Endothelial cell of umbilical vein (primary cell): ENCODE results near the gene RFWD3. TPM values are rescaled to one million over a fixed set of nuclear protein-coding genes. Genes with fewer than 3 reads are reported as not detected.

Experiments used
- BruUV-seq: library from RNA; stranded (reverse); fragments of 400-500 nt; replicated peaks from 2 replicates; lab custom pipeline; 2021; lab: Mats Ljungman, UMichigan
- CTCF ChIA-PET: fragments of 300-600, 350-600 bp; sonication (Branson Sonifier 250); formaldehyde crosslinking; loops from one replicate; lab custom pipeline; 2021; ENCODE audit warnings: antibody characterized with exemption, inconsistent platforms; lab: Charles Lee
- POLR2A ChIA-PET: fragments of 300-600, 350-600 bp; sonication (Branson Sonifier 250); formaldehyde crosslinking; loops from one replicate; lab custom pipeline; 2021; ENCODE audit warnings: antibody characterized with exemption, inconsistent platforms; lab: Charles Lee
- DNase-seq: peaks from one replicate; pipeline ENCODE4 v3.0.0-alpha.2; 2011; ENCODE audit warnings: low read depth, low spot score
- FAIRE-seq: peaks from 2 replicates; lab custom pipeline; 2011; peaks lifted over from hg19 to GRCh38; lab: Jason Lieb, UNC
- H2AFZ ChIP-seq: 2 replicates; pipeline ENCODE4 v1.6.0; 2012; ENCODE audit warnings: low read depth, low read length, control low read depth, inconsistent platforms
- H3K27ac ChIP-seq: 2 replicates; pipeline ENCODE4 v1.5.1; 2011; ENCODE audit warnings: low read depth, mild to moderate bottlenecking, control low read depth, low read length, moderate library complexity; ENCODE audit not compliant: insufficient read depth
- H3K27me3 ChIP-seq, 2 experiments: 2 replicates each; pipeline versions ENCODE4 v1.6.0 to v1.6.1; 2011; ENCODE audit warnings: low read length in 2 of 2, mixed read lengths in 1 of 2; ENCODE audit not compliant: control insufficient read depth in 2 of 2, insufficient read depth in 2 of 2
- H3K36me3 ChIP-seq, 2 experiments: 2 replicates in 1 of 2; 3 replicates in 1 of 2; pipeline ENCODE4 v1.5.1; 2011; ENCODE audit warnings: low read length in 2 of 2, mild to moderate bottlenecking in 1 of 2, moderate library complexity in 1 of 2; ENCODE audit not compliant: control insufficient read depth in 2 of 2, insufficient read depth in 2 of 2; ENCODE audit errors: extremely low read depth in 1 of 2
- H3K4me1 ChIP-seq: 3 replicates; pipeline ENCODE4 v1.5.1; 2011; ENCODE audit warnings: mild to moderate bottlenecking, low read length; ENCODE audit not compliant: control insufficient read depth, insufficient read depth; ENCODE audit errors: extremely low read depth
- H3K4me2 ChIP-seq: 2 replicates; pipeline ENCODE4 v1.6.1; 2011; ENCODE audit warnings: low read length, control low read depth, mixed read lengths; ENCODE audit not compliant: insufficient read depth
- H3K4me3 ChIP-seq, 3 experiments: fragments of 200-600 bp in 1 of 3; sonication (generic), shearing (Covaris generic) in 1 of 3; replicated peaks in 1 of 3; 2 replicates each; pipeline ENCODE4 v1.5.1; 2011 to 2016; ENCODE audit warnings: control low read depth in 3 of 3, low read length in 3 of 3, mild to moderate bottlenecking in 2 of 3, inconsistent platforms in 1 of 3, low read depth in 1 of 3, moderate library complexity in 1 of 3; ENCODE audit not compliant: insufficient read depth in 1 of 3
- H3K79me2 ChIP-seq: 2 replicates; pipeline ENCODE4 v1.6.0; 2012; ENCODE audit warnings: low read length, inconsistent platforms; ENCODE audit not compliant: control insufficient read depth, insufficient read depth
- H3K9ac ChIP-seq: replicated peaks from 2 replicates; pipeline ENCODE3; 2011; ENCODE audit warnings: low read length, control low read depth; ENCODE audit not compliant: insufficient read depth; ENCODE audit errors: extremely low read depth
- H3K9me1 ChIP-seq: replicated peaks from 3 replicates; pipeline ENCODE4 v1.6.0; 2011; ENCODE audit warnings: mild to moderate bottlenecking, low read length; ENCODE audit not compliant: control insufficient read depth, insufficient read depth; ENCODE audit errors: extremely low read depth
- H3K9me3 ChIP-seq: replicated peaks from 2 replicates; pipeline ENCODE4 v1.5.1; 2012; ENCODE audit warnings: low read length, inconsistent platforms; ENCODE audit not compliant: control insufficient read depth, insufficient read depth
- H4K20me1 ChIP-seq: replicated peaks from 2 replicates; pipeline ENCODE3; 2011; ENCODE audit warnings: mild to moderate bottlenecking, low read length; ENCODE audit not compliant: control insufficient read depth, insufficient read depth; ENCODE audit errors: extremely low read depth
- EZH2 ChIP-seq: IDR thresholded peaks from 2 replicates; pipeline ENCODE4 v1.6.1; 2012; ENCODE audit warnings: borderline replicate concordance, low read depth, mild to moderate bottlenecking, moderate library complexity, low read length, inconsistent platforms; ENCODE audit not compliant: severe bottlenecking
- FOS ChIP-seq: IDR thresholded peaks from 2 replicates; pipeline ENCODE4 v1.6.1; 2011; ENCODE audit warnings: mild to moderate bottlenecking, low read length, moderate library complexity, borderline replicate concordance; ENCODE audit not compliant: insufficient read depth
- GATA2 ChIP-seq: IDR thresholded peaks from 2 replicates; pipeline ENCODE4 v1.7.0; 2011; ENCODE audit warnings: low read depth, mild to moderate bottlenecking, moderate library complexity, mixed read lengths, low read length; ENCODE audit not compliant: insufficient read length, insufficient read depth
- JUN ChIP-seq: IDR thresholded peaks from 2 replicates; pipeline ENCODE4 v1.6.1; 2011; ENCODE audit warnings: borderline replicate concordance, low read depth; ENCODE audit not compliant: insufficient read length, insufficient read depth
- MYC ChIP-seq: IDR thresholded peaks from one replicate; pipeline ENCODE4 v1.6.1; 2011; ENCODE audit warnings: mild to moderate bottlenecking, low read depth, low read length
- POLR2A ChIP-seq: IDR thresholded peaks from 2 replicates; pipeline ENCODE4 v1.6.1; 2012; ENCODE audit warnings: low read depth, mild to moderate bottlenecking, control low read depth, low read length
- POLR2AphosphoS5 ChIP-seq: IDR thresholded peaks from 2 replicates; pipeline ENCODE4 v1.6.1; 2012; ENCODE audit warnings: low read depth, mild to moderate bottlenecking, control low read depth, low read length, moderate library complexity; ENCODE audit not compliant: insufficient read depth
- dilution Hi-C: fragments of 300-500 bp; cut with MboI; formaldehyde crosslinking; loops from one replicate; pipeline ENCODE4 v1.15.0; 2019; ENCODE audit warnings: low sequenced_read_pairs; ENCODE audit not compliant: extremely low pct_ligation_motif_present
- intact Hi-C: fragments of 100-400 bp; cut with micrococcal nuclease; formaldehyde crosslinking; loops from one replicate; pipeline ENCODE4 v1.10.0; 2022
- polyA plus RNA-seq, 4 experiments: library from polyadenylated mRNA; depleted of rRNA in 3 of 4; stranded (reverse) in 3 of 4; unstranded in 1 of 4; fragments of >200 nt; gene quantifications; 2 replicates each; pipeline versions ENCODE4 v1.2.1 to v1.2.3, GENCODE V29; 2011 to 2012; ENCODE audit warnings: missing spikeins in 1 of 4
- total RNA-seq: library from RNA; stranded (reverse); gene quantifications from 2 replicates; pipeline ENCODE4 v1.2.3, GENCODE V29; 2021
- TF ChIP-seq, protein P1 (sequence below), 2 donors: IDR thresholded peaks; 1 replicate in 1 of 2; 2 replicates in 1 of 2; pipeline ENCODE4 v1.5.1; 2011; ENCODE audit warnings: low read length in 2 of 2, mild to moderate bottlenecking in 2 of 2, moderate library complexity in 2 of 2, control low read depth in 1 of 2, inconsistent platforms in 1 of 2, low read depth in 1 of 2; ENCODE audit not compliant: insufficient read depth in 1 of 2; ENCODE audit errors: extremely low read depth in 1 of 2
- TF ChIP-seq, protein P2 (sequence below): IDR thresholded peaks from 2 replicates; pipeline ENCODE4 v1.6.1; 2011; ENCODE audit not compliant: insufficient read depth, insufficient read length

The RFWD3 gene
- total and polyA plus RNA-seq, 2 donors (not counting 3 experiments of a cell fraction or from before 2014, with no cell fraction given) = 27.3 to 51.6 TPM

DNA sequence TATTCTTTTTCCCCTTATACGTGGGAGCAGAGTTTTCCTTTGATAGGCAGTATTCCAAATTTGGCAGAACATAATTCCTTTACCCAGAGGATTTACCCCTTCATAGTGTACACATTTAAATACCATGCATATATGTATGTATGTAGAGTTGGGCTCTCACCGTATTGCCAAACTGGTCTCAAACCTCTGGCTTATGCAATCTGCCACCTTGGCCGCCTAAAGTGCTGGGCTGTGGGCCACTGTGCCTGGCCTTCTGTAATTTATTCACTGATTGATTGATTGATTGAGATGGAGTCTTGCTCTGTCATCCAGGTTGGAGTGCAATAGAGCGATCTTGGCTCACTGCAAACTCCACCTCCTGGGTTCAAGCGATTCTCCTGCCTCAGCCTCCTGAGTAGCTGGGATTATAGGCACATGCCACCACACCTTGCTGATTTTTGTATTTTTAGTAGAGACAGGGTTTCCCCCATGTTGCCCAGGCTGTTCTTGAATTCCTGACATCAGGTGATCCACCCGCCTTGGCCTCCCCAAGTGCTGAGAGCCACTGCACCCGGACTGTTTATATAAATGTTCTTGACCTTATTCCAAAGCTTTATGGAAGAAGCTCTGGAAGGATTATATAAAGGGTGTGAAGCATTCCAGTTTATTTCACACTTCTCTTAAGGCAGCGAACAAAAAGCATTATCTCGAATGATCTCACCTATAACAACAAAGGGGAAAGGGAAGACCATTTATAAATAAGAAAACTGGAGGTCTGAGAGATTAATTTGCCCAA is 74.6 kb downstream of the RFWD3 start:
- Histone ChIP-seq H3K9me1 (no peaks in the 10 kb centered on the region), H2AFZ (no peak overlapping the region), H4K20me1 (peaks cover under 1% of the 10 kb centered on the region), H3K4me2 (no peak overlapping the region), H3K36me3 (peaks cover 0 to 2% of the 10 kb centered on the region in 2 experiments), H3K79me2 (peaks cover 67% of the 10 kb centered on the region), H3K27ac (no peak overlapping the region), H3K9ac (no peak overlapping the region), H3K27me3 (no peaks in the 10 kb centered on the region), H3K4me1 (peaks cover 13% of the 10 kb centered on the region), H3K4me3 (no peak overlapping the region), H3K9me3 (no peaks in the 10 kb centered on the region)
- CTCF ChIA-PET = interaction anchor here (0.8 to 1.3 kb wide), 3 partner anchors 10 to 60 kb away, joined by 3 to 4 read pairs (median 4); partner anchors contain the start of gene GLG1
- DNase-seq = no peak
- POLR2A ChIA-PET = interaction anchor here (1.4 kb wide), 1 partner anchor 15 kb away, joined by 3 read pairs; the partner anchor contains the start of gene GLG1
- dilution Hi-C loops (no loop called here), intact Hi-C loops (no loop called here)
- FAIRE-seq = no peak
- TF ChIP-seq MYC (no peak), JUN (no peak), POLR2AphosphoS5 (no peak), FOS (no peak), POLR2A (no peak), GATA2 (no peak), EZH2 (no peak)
- TF ChIP-seq, protein P1, sequence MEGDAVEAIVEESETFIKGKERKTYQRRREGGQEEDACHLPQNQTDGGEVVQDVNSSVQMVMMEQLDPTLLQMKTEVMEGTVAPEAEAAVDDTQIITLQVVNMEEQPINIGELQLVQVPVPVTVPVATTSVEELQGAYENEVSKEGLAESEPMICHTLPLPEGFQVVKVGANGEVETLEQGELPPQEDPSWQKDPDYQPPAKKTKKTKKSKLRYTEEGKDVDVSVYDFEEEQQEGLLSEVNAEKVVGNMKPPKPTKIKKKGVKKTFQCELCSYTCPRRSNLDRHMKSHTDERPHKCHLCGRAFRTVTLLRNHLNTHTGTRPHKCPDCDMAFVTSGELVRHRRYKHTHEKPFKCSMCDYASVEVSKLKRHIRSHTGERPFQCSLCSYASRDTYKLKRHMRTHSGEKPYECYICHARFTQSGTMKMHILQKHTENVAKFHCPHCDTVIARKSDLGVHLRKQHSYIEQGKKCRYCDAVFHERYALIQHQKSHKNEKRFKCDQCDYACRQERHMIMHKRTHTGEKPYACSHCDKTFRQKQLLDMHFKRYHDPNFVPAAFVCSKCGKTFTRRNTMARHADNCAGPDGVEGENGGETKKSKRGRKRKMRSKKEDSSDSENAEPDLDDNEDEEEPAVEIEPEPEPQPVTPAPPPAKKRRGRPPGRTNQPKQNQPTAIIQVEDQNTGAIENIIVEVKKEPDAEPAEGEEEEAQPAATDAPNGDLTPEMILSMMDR (IDR thresholded peaks at IDR 0.05; ENCODE audit: extremely low read depth in 1 of 2, insufficient read depth in 1 of 2, low read depth in 1 of 2, low read length in 2 of 2) = no peak
- TF ChIP-seq, protein P2, sequence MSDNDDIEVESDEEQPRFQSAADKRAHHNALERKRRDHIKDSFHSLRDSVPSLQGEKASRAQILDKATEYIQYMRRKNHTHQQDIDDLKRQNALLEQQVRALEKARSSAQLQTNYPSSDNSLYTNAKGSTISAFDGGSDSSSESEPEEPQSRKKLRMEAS = no peak
- no TSS peak for BruUV-seq
